ENCODE data around the gene AOPEP. TPM values are rescaled to one million over a fixed set of nuclear protein-coding genes. Genes with fewer than 3 reads are reported as not detected.

AOPEP gene
- polyA plus RNA-seq, 6 donors from 2014 or later: 5.2 to 11.8 (median 8.2) TPM

GRCh38 chr9:94773655-94774054 is 47.2 kb downstream of the AOPEP start:
- DNase-seq: no peak
- Mint-ChIP-seq H3K9me3 (no peaks in the 10 kb centered on the region), H3K27ac (no peak overlapping the region), H3K36me3 (peaks cover 14 to 19% of the 10 kb centered on the region in 2 donors), H3K4me1 (peaks cover 0 to 11% (median 9%) of the 10 kb centered on the region in 3 donors), H3K4me3 (no peak overlapping the region), H3K27me3 (no peaks in the 10 kb centered on the region)
- ATAC-seq (ENCODE audit: low read depth in 2 of 2): no peak

- no peak overlapping the region for H3K27ac Mint-ChIP-seq
- ATAC-seq (ENCODE audit: low read depth in 2 of 2) (no peak), DNase-seq (no peak)
- H3K36me3 Mint-ChIP-seq: peaks cover 8 to 12% of the 10 kb centered on the region in 2 donors
- H3K4me1 Mint-ChIP-seq: peaks cover 0 to 13% (median 2%) of the 10 kb centered on the region in 3 donors
- no peak overlapping the region for H3K4me3 Mint-ChIP-seq
- no peaks in the 10 kb centered on the region for H3K9me3 Mint-ChIP-seq
- no peaks in the 10 kb centered on the region for H3K27me3 Mint-ChIP-seq
Measured at GRCh38 chr9:94778013-94778412, 51.5 kb downstream of the AOPEP start.

DNA sequence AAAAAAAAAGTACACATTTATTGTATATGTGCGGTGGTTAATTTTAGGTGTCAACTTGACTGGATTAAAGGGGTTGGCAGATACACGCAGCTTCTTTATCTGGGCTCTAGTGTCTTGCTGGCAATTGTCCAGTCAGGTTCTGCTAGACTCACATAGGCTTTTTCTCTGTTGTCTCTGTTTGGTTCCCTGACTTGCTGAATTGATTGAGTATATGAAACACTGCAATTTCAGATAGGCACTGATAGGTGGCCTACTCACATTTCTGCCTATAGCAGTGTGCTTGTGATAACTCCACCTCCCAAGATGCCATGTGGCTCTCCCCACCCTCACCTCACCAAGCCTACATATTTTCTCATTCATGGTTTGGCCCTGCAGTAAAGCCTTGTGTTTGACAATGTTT is 52.5 kb downstream of the AOPEP start:
- DNase-seq: no peak
- no peak overlapping the region for H3K4me3 Mint-ChIP-seq
- H3K27ac Mint-ChIP-seq: peak overlapping the region in 2 of 6 donors; percentile 47 to 71
- peaks cover 0 to 6% (median 2%) of the 10 kb centered on the region in 3 donors for H3K4me1 Mint-ChIP-seq
- H3K36me3 Mint-ChIP-seq: peaks cover 0 to 5% of the 10 kb centered on the region in 2 donors
- no peaks in the 10 kb centered on the region for H3K9me3 Mint-ChIP-seq
- no peak for ATAC-seq (ENCODE audit: low read depth in 2 of 2)
- no peaks in the 10 kb centered on the region for H3K27me3 Mint-ChIP-seq

DNA sequence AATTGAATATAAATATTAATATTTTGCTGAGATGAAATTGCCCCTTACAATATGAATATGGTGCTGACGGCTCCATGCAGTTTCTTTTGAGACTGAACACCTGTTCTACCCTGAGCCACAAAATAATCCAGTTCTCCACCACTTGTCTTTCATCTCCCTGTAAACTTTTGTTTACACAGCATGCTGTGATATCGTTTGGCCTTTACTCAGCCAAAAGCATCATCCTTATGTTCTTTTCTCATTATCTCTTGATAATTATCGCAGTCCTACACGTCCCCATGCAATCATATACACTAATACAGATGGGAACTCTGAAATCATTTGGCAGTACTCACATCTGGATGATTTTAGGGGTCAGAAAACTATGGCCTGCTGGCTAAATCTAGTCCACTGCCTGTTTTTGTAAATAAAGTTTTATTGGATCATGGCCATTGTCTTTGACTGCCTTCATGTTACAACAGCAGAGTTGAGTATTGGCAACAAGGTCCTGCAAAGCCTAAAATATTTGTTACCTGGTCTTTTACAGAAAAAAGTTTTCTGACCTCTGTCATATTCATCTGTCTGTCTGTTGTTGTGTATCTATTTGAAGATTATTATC is 53.3 kb downstream of the AOPEP start:
- H3K9me3 Mint-ChIP-seq: no peaks in the 10 kb centered on the region
- no peaks in the 10 kb centered on the region for H3K27me3 Mint-ChIP-seq
- DNase-seq (no peak), ATAC-seq (ENCODE audit: low read depth in 2 of 2) (no peak)
- H3K36me3 Mint-ChIP-seq: peaks cover 0 to 5% of the 10 kb centered on the region in 2 donors
- no peak overlapping the region for H3K27ac Mint-ChIP-seq
- H3K4me1 Mint-ChIP-seq: peaks cover 0 to 6% (median 2%) of the 10 kb centered on the region in 3 donors
- H3K4me3 Mint-ChIP-seq: no peak overlapping the region

- no peak for DNase-seq
- H3K36me3 Mint-ChIP-seq: peaks cover 0 to 5% of the 10 kb centered on the region in 2 donors
- ATAC-seq (ENCODE audit: low read depth in 2 of 2): no peak
- no peak overlapping the region for H3K4me3 Mint-ChIP-seq
- peaks cover 0 to 6% (median 2%) of the 10 kb centered on the region in 3 donors for H3K4me1 Mint-ChIP-seq
- H3K27me3 Mint-ChIP-seq: no peaks in the 10 kb centered on the region
- peak overlapping the region in 3 of 6 donors; percentile 18 to 67 (median 41) for H3K27ac Mint-ChIP-seq
- no peaks in the 10 kb centered on the region for H3K9me3 Mint-ChIP-seq
Measured at GRCh38 chr9:94780516-94780950, 54.0 kb downstream of the AOPEP start.

DNA sequence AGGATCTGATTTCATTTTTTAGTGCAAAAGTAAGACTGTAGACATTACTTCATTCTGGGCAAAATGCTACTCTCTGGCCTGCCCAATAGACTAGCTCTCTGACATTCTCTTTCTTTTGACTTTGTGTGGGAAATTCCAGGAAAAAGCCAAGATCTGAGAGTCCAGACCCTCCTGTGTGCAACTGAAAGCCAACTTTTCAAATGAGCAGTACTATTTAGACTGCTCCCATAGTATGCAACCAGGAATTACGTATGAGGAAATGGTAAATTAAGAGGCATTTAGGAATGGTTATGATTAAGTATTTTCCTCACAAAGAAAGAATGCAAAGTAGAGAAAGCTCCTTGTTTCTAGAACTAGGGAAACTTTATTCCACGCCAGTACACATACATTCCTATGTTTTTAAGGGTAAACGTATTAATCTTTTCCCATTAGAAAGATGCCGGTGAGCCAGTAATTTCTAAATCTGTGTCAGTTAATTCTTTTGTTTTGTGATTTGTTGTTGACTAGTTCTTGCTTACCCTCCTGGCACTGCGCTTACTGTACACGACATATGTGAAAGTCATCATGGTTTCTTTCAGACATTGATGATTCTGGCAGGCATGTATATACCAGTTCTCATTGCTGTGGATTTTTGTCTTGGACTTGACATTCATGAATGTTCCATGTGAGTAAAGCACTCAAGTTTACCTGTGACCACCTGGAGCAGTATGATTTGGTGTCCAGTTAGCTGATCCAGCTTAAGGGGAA is 56.0 kb downstream of the AOPEP start:
- ATAC-seq (ENCODE audit: low read depth in 2 of 2) (no peak), DNase-seq (no peak)
- Mint-ChIP-seq H3K4me3 (no peak overlapping the region), H3K27me3 (no peaks in the 10 kb centered on the region), H3K9me3 (no peaks in the 10 kb centered on the region), H3K36me3 (peaks cover 0 to 5% of the 10 kb centered on the region in 2 donors), H3K4me1 (peaks cover 0 to 6% (median 2%) of the 10 kb centered on the region in 3 donors), H3K27ac (peak overlapping the region in 2 of 6 donors; percentile 59 to 81)

DNA sequence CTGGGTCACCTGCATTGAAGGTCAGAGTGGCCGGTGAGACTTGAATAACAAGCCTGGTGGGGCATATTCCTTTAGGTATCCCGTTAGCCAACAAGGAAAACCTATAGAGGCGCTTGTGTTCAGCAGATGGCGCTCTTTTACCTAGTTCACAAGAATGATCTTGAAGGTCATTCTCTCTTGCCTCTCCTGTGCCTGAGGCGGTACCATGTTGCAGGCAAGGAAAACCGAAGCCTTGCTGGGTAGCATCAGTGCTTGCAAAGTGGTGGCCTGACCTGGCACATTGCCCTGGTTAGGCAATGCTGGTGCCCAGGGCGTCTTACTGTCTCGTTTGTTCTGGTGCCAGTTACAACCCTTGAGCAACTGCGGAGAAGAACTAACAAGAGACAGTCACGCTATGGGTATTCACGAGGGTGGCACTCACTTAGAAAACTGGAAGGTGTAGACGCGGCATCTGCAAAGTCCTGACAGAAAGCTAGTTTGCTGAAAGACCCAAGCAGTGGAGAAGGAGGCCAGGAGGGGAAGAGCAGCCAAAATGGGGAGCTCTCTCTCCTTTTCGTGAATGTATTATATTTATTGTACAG is 56.7 kb downstream of the AOPEP start:
- Mint-ChIP-seq H3K4me3 (no peak overlapping the region), H3K9me3 (no peaks in the 10 kb centered on the region), H3K4me1 (peaks cover 0 to 6% (median 2%) of the 10 kb centered on the region in 3 donors), H3K27ac (peak overlapping the region in 1 of 6 donors; percentile 44), H3K36me3 (peaks cover 0 to 3% of the 10 kb centered on the region in 2 donors), H3K27me3 (no peaks in the 10 kb centered on the region)
- ATAC-seq (ENCODE audit: low read depth in 2 of 2) (no peak), DNase-seq (peak; percentile 8)

- H3K4me1 Mint-ChIP-seq: peaks cover 0 to 6% (median 2%) of the 10 kb centered on the region in 3 donors
- no peaks in the 10 kb centered on the region for H3K36me3 Mint-ChIP-seq
- H3K9me3 Mint-ChIP-seq: no peaks in the 10 kb centered on the region
- no peak overlapping the region for H3K4me3 Mint-ChIP-seq
- no peaks in the 10 kb centered on the region for H3K27me3 Mint-ChIP-seq
- DNase-seq (no peak), ATAC-seq (ENCODE audit: low read depth in 2 of 2) (no peak)
- H3K27ac Mint-ChIP-seq: peak overlapping the region in 1 of 6 donors; percentile 39
Measured at GRCh38 chr9:94783928-94784327, 57.4 kb downstream of the AOPEP start.

- no peaks in the 10 kb centered on the region for H3K9me3 Mint-ChIP-seq
- H3K4me1 Mint-ChIP-seq: peaks cover 0 to 4% (median 0%) of the 10 kb centered on the region in 3 donors
- no peak for ATAC-seq (ENCODE audit: low read depth in 2 of 2)
- H3K4me3 Mint-ChIP-seq: no peak overlapping the region
- no peak overlapping the region for H3K27ac Mint-ChIP-seq
- H3K27me3 Mint-ChIP-seq: no peaks in the 10 kb centered on the region
- no peak for DNase-seq
- no peaks in the 10 kb centered on the region for H3K36me3 Mint-ChIP-seq
Measured at GRCh38 chr9:94785215-94786169, 59.0 kb downstream of the AOPEP start.

GRCh38 chr9:94786586-94786985 is 60.1 kb downstream of the AOPEP start:
- DNase-seq (no peak), ATAC-seq (ENCODE audit: low read depth in 2 of 2) (no peak)
- H3K27me3 Mint-ChIP-seq: no peaks in the 10 kb centered on the region
- no peaks in the 10 kb centered on the region for H3K36me3 Mint-ChIP-seq
- H3K4me1 Mint-ChIP-seq: no peaks in the 10 kb centered on the region
- H3K27ac Mint-ChIP-seq: peak overlapping the region in 1 of 6 donors; percentile 9
- no peaks in the 10 kb centered on the region for H3K9me3 Mint-ChIP-seq
- no peak overlapping the region for H3K4me3 Mint-ChIP-seq

- H3K27me3 Mint-ChIP-seq: no peaks in the 10 kb centered on the region
- no peaks in the 10 kb centered on the region for H3K4me1 Mint-ChIP-seq
- H3K27ac Mint-ChIP-seq: peak overlapping the region in 1 of 6 donors; percentile 8
- H3K4me3 Mint-ChIP-seq: no peak overlapping the region
- no peaks in the 10 kb centered on the region for H3K36me3 Mint-ChIP-seq
- H3K9me3 Mint-ChIP-seq: no peaks in the 10 kb centered on the region
- ATAC-seq (ENCODE audit: low read depth in 2 of 2) (no peak), DNase-seq (no peak)
Measured at GRCh38 chr9:94787266-94787665, 60.8 kb downstream of the AOPEP start.

DNA sequence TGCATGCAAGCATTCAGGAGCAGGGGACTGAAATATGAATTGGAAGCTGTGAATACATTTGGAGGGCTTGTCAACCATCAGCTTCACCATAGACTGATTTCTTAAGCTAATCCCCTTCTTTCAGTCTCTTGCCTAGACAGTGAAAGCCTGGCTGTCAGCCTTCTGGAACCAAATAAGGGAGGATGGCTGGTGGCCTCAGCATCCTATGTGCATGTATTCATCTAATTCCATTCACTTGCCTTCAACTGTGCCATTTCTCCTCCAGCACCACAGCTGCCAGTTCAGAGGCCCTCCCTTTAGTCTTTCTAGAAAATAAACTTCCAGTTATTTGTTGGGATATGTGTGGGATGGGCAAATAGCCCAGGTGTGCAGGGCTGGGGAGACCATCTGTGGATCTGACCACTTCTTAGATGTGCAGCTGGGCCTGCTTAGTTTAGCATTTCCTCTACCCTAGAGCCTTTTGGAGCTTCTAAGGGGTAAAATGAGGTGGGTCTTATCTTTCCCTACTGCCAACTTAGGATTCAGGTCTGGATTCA is 62.1 kb downstream of the AOPEP start:
- Mint-ChIP-seq H3K27me3 (no peaks in the 10 kb centered on the region), H3K9me3 (no peaks in the 10 kb centered on the region), H3K36me3 (peaks cover 8 to 12% of the 10 kb centered on the region in 2 donors), H3K27ac (no peak overlapping the region), H3K4me3 (no peak overlapping the region), H3K4me1 (no peaks in the 10 kb centered on the region)
- DNase-seq (no peak), ATAC-seq (ENCODE audit: low read depth in 2 of 2) (no peak)

DNA sequence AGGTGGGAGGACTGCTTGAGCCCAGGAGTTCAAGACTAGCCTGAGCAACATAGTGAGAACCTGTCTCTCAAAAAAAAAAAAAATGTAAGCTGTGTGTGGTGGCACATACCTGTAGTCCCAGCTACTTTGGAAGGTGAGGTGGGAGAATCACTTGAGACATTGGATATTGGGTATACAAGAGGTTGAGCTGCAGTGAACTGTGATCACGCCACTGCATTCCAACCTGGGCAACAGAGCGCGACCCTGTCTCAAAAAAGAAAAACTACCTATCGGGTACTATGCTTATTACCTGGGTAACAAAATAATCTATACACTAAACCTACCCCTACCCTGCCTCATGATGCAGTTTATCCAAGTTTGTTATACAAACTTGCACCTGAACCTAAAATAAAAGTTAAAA is 64.9 kb downstream of the AOPEP start:
- DNase-seq: no peak
- Mint-ChIP-seq H3K9me3 (no peaks in the 10 kb centered on the region), H3K27me3 (no peaks in the 10 kb centered on the region), H3K27ac (no peak overlapping the region), H3K36me3 (peaks cover 12 to 28% of the 10 kb centered on the region in 2 donors), H3K4me3 (no peak overlapping the region), H3K4me1 (no peaks in the 10 kb centered on the region)
- no peak for ATAC-seq (ENCODE audit: low read depth in 2 of 2)
